ENCODE measurements around the gene CHAMP1.

Gene CHAMP1

DNA sequence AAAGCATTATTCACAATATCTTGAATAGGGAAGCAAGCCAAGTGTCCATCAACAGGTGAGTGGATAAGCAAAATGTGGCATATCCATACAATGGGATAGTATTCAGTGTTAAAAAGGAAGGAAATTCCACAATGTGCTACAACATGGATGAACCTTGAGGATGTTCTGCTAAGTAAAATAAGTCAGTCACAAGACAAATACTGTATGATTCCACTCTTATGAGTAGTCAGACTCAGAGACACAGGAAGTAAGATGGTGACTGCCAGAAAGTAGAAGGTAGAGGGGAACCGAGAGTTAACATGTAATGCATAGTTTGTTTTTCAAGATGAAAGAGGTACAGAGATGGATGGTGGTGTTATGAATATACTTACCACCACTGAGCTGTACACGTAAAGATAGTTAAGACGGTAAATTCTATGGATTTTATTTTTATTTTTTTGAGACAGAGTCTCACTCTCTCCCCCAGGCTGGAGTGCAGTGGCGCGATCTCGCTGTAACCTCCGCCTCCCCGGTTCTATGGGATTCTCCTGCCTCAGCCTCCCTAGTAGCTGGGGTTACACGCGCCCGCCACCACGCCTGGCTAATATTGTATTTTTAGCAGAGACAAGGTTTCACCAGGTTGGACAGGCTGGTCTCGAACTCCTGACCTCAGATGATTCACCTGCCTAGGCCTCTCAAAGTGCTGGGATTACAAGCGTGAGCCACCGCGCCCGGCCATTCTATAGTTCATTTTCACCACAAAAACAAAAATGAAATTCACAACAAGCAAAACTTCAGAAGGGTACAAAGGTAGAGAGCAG is 1.0 kb upstream of the CHAMP1 start:
- Histone ChIP-seq H3K9me3 (ENCODE audit: control insufficient read depth, insufficient read depth, low read depth, low read length) (no peaks in the 10 kb centered on the region), H3K4me3 (ENCODE audit: low read depth, low read length) (no peak overlapping the region), H3K4me1 (ENCODE audit: control insufficient read depth, insufficient read depth, low read length) (no peaks in the 10 kb centered on the region), H3K27ac (ENCODE audit: extremely low read depth, low read depth, low read length) (peak overlapping the region; percentile 88), H3K36me3 (ENCODE audit: control insufficient read depth in 2 of 2, insufficient read depth in 1 of 2, low read length in 2 of 2) (no peaks in the 10 kb centered on the region; a peak in 1 of 3 replicates)
- CTCF ChIA-PET = no interaction called here
- POLR2A ChIA-PET = interaction anchor here (1.7 kb wide), 1 partner anchor 31 kb away, joined by 5 read pairs; the partner anchor contains the start of gene UPF3A
- TF ChIP-seq KLF10 (tag by site-specific recombination; IDR thresholded peaks at IDR 0.05) (no peak), SCRT1 (tag by site-specific recombination; IDR thresholded peaks at IDR 0.05; ENCODE audit: borderline replicate concordance) (peak; percentile 73), ZNF501 (tag by site-specific recombination; IDR thresholded peaks at IDR 0.05) (0 out of 2 replicates have a peak, but pooled peaks have one; percentile 23), ZNF518A (tag by site-specific recombination; conservative IDR thresholded peaks at IDR 0.05; ENCODE audit: low read depth) (no peak), ZNF596 (tag by site-specific recombination; IDR thresholded peaks at IDR 0.05) (no peak), SP3 (tag by site-specific recombination; IDR thresholded peaks at IDR 0.05) (peak; percentile 60; the same call in 1 of the 2 replicates), ELK4 (IDR thresholded peaks at IDR 0.05; ENCODE audit: borderline replicate concordance, low read depth, low read length) (no peak), ZNF561 (tag by site-specific recombination; IDR thresholded peaks at IDR 0.05; ENCODE audit: borderline replicate concordance) (no peak), ZNF670 (tag by site-specific recombination; IDR thresholded peaks at IDR 0.05; ENCODE audit: low read depth) (no peak), SCRT2 (tag by site-specific recombination; IDR thresholded peaks at IDR 0.05) (peak; percentile 96), ZBTB1 (tag by site-specific recombination; IDR thresholded peaks at IDR 0.05) (no peak), ZNF473 (tag by site-specific recombination; IDR thresholded peaks at IDR 0.05) (no peak), ZNF623 (tag by site-specific recombination; IDR thresholded peaks at IDR 0.05) (no peak), SP7 (tag by site-specific recombination; IDR thresholded peaks at IDR 0.05) (peak; percentile 34; the same call in 1 of the 2 replicates), MYNN (tag by site-specific recombination; IDR thresholded peaks at IDR 0.05; ENCODE audit: borderline replicate concordance) (peak; percentile 19; the same call in 1 of the 2 replicates), OSR2 (tag by site-specific recombination; IDR thresholded peaks at IDR 0.05) (no peak), ZNF248 (tag by site-specific recombination; IDR thresholded peaks at IDR 0.05) (no peak), SP2 (tag by site-specific recombination; IDR thresholded peaks at IDR 0.05) (peak; percentile 35), ZBTB17 (tag by site-specific recombination; IDR thresholded peaks at IDR 0.05) (peak; percentile 66)
- TF ChIP-seq, protein P1, sequence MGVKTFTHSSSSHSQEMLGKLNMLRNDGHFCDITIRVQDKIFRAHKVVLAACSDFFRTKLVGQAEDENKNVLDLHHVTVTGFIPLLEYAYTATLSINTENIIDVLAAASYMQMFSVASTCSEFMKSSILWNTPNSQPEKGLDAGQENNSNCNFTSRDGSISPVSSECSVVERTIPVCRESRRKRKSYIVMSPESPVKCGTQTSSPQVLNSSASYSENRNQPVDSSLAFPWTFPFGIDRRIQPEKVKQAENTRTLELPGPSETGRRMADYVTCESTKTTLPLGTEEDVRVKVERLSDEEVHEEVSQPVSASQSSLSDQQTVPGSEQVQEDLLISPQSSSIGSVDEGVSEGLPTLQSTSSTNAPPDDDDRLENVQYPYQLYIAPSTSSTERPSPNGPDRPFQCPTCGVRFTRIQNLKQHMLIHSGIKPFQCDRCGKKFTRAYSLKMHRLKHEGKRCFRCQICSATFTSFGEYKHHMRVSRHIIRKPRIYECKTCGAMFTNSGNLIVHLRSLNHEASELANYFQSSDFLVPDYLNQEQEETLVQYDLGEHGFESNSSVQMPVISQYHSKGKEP (tag by site-specific recombination; IDR thresholded peaks at IDR 0.05) = no peak
- TF ChIP-seq, protein P2, sequence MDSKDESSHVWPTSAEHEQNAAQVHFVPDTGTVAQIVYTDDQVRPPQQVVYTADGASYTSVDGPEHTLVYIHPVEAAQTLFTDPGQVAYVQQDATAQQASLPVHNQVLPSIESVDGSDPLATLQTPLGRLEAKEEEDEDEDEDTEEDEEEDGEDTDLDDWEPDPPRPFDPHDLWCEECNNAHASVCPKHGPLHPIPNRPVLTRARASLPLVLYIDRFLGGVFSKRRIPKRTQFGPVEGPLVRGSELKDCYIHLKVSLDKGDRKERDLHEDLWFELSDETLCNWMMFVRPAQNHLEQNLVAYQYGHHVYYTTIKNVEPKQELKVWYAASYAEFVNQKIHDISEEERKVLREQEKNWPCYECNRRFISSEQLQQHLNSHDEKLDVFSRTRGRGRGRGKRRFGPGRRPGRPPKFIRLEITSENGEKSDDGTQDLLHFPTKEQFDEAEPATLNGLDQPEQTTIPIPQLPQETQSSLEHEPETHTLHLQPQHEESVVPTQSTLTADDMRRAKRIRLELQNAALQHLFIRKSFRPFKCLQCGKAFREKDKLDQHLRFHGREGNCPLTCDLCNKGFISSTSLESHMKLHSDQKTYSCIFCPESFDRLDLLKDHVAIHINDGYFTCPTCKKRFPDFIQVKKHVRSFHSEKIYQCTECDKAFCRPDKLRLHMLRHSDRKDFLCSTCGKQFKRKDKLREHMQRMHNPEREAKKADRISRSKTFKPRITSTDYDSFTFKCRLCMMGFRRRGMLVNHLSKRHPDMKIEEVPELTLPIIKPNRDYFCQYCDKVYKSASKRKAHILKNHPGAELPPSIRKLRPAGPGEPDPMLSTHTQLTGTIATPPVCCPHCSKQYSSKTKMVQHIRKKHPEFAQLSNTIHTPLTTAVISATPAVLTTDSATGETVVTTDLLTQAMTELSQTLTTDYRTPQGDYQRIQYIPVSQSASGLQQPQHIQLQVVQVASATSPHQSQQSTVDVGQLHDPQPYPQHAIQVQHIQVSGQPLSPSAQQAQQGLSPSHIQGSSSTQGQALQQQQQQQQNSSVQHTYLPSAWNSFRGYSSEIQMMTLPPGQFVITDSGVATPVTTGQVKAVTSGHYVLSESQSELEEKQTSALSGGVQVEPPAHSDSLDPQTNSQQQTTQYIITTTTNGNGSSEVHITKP (tag by site-specific recombination; IDR thresholded peaks at IDR 0.05) = peak; percentile 100
- TF ChIP-seq, protein P3, sequence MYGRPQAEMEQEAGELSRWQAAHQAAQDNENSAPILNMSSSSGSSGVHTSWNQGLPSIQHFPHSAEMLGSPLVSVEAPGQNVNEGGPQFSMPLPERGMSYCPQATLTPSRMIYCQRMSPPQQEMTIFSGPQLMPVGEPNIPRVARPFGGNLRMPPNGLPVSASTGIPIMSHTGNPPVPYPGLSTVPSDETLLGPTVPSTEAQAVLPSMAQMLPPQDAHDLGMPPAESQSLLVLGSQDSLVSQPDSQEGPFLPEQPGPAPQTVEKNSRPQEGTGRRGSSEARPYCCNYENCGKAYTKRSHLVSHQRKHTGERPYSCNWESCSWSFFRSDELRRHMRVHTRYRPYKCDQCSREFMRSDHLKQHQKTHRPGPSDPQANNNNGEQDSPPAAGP (tag by site-specific recombination; IDR thresholded peaks at IDR 0.05) = no peak
